Measurements from ENCODE around the gene RPL38. TPM values are rescaled to one million over a fixed set of nuclear protein-coding genes. Genes with fewer than 3 reads are reported as not detected.
"Not testable (repeated sequence)": the region's sequence is repeated elsewhere in the genome, so short reads cannot be mapped to it uniquely, and the experiment has no call there.

Gene RPL38
- total RNA-seq, 2 donors from 2014 or later: 531 to 611 TPM

DNA sequence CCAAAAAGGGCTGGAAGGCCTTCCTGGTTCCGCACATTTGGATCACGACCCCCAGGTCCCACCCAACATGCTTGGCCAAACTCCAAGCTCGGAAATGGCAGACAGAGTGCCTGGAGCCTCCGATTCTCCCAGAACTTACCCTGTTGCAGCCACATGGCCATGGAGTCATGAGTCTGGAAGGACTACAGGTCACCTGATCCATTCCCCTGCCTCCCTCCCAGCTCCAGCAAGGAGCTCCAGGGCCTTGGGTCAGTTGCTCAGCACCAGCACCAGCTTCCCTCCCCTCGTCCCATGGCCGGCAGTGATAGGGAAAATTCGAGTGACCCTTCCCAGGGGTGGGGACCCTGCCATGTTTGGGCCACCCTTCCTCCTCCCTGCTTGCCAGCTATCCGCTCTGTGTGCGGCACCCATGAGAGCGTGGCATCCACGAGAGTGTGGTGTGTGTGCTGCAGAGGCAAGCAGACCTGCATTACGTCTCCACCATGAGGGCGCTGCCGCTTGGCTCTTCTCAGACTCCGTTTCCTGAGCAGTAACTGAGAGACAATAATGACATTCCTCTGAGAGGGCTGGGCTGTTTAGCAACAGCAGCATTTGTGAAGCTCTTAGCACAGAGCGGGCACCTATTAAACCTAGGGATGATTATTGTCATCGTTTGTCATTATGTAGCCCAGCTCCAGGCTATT lies 21.3 kb upstream of the RPL38 start:
- WGBS: 78% methylated on average over 17 of the region's 17 CpGs
- no peaks in the 10 kb centered on the region for H3K36me3 ChIP-seq
- intact Hi-C loops (cut with DNase I): no loop called here
- no peak for DNase-seq (ENCODE audit: low spot score)
- H3K27ac ChIP-seq: no peak overlapping the region
- H3K27me3 ChIP-seq (replicated peaks; ENCODE audit: insufficient read depth): no peaks in the 10 kb centered on the region
- TF ChIP-seq POLR2AphosphoS5 (IDR thresholded peaks at IDR 0.05) (no peak), CTCF (IDR thresholded peaks at IDR 0.05) (no peak), POLR2A (IDR thresholded peaks at IDR 0.05) (no peak)
- H3K4me1 ChIP-seq (replicated peaks): no peaks in the 10 kb centered on the region
- H3K4me3 ChIP-seq: no peak overlapping the region
- H3K9me3 ChIP-seq: no peaks in the 10 kb centered on the region

DNA sequence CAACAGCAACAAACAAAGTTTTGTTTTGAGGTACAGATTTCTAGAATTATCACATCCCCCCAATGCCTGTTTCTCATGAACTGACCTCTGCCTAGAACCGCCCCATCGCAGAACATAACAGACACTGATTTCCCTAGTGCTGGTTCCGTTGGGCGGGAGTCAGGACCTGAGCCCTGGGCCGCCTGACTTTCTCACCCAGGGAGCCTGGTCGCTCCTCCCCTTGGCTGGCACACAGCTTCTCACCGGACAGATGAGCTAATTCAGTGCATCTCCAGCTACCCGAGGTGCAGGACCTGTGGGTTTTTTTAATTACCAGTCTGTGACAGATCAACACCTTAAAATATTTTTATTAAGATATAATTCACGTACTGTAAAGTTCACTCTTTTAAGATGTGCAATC lies 20.1 kb upstream of the RPL38 start:
- H3K36me3 ChIP-seq: no peaks in the 10 kb centered on the region
- no peak overlapping the region for H3K4me3 ChIP-seq
- intact Hi-C loops (cut with DNase I): no loop called here
- H3K27me3 ChIP-seq (replicated peaks; ENCODE audit: insufficient read depth): no peaks in the 10 kb centered on the region
- no peaks in the 10 kb centered on the region for H3K9me3 ChIP-seq
- TF ChIP-seq POLR2A (IDR thresholded peaks at IDR 0.05) (no peak), POLR2AphosphoS5 (IDR thresholded peaks at IDR 0.05) (no peak), CTCF (IDR thresholded peaks at IDR 0.05) (no peak)
- DNase-seq (ENCODE audit: low spot score): no peak
- 68% methylated on average over 9 of the region's 9 CpGs for WGBS
- H3K4me1 ChIP-seq (replicated peaks): no peaks in the 10 kb centered on the region
- no peak overlapping the region for H3K27ac ChIP-seq

DNA sequence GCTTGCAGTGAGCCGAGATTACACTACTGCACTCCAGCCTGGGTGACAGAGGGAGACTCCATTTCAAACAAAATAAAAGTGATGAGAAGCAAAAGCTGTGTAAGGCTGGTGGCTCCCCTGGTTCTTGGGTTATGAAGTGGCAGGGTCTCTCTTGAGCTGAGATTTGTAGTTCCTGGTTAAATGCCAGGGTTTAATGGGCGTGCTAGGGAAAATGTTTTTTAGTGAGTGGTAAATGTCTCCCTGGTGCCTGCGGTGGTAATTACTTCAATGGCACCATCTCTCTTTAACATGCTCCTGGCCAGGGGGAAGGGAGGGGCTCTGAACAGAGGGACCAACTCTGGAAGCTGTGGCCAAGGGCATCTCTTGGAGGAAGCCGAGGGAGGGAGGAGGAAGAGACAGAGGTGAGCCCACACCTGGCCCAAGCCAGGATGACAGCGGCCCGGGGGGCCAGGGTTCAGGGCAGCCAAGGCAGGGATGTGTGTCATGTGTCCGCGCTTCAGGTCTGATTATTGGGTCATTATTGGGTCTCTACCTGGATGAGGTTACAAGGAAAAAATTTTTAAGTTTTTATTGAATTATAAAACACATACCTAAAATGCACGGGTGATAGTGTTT lies 17.8 kb upstream of the RPL38 start:
- WGBS: 56% methylated on average over 9 of the region's 9 CpGs
- intact Hi-C loops (cut with DNase I): no loop called here
- no peak for TF ChIP-seq CTCF (IDR thresholded peaks at IDR 0.05)
- TF ChIP-seq POLR2A (IDR thresholded peaks at IDR 0.05): no peak
- TF ChIP-seq POLR2AphosphoS5 (IDR thresholded peaks at IDR 0.05): no peak
- Histone ChIP-seq H3K27me3 (replicated peaks; ENCODE audit: insufficient read depth) (no peaks in the 10 kb centered on the region), H3K27ac (no peak overlapping the region), H3K9me3 (no peaks in the 10 kb centered on the region), H3K36me3 (no peaks in the 10 kb centered on the region), H3K4me1 (replicated peaks) (no peaks in the 10 kb centered on the region), H3K4me3 (no peak overlapping the region)
- DNase-seq (ENCODE audit: low spot score): no peak

GRCh38 chr17:74186498-74186897 lies 17.0 kb upstream of the RPL38 start:
- Histone ChIP-seq H3K4me3 (no peak overlapping the region), H3K27ac (no peak overlapping the region), H3K27me3 (replicated peaks; ENCODE audit: insufficient read depth) (no peaks in the 10 kb centered on the region), H3K4me1 (replicated peaks) (no peaks in the 10 kb centered on the region), H3K36me3 (no peaks in the 10 kb centered on the region), H3K9me3 (no peaks in the 10 kb centered on the region)
- DNase-seq (ENCODE audit: low spot score): no peak
- WGBS: 95% methylated on average over 20 of the region's 20 CpGs
- TF ChIP-seq POLR2AphosphoS5 (IDR thresholded peaks at IDR 0.05) (no peak), CTCF (IDR thresholded peaks at IDR 0.05) (no peak), POLR2A (IDR thresholded peaks at IDR 0.05) (no peak)
- intact Hi-C loops (cut with DNase I): no loop called here

- Histone ChIP-seq H3K4me1 (replicated peaks) (no peaks in the 10 kb centered on the region), H3K9me3 (no peaks in the 10 kb centered on the region), H3K27me3 (replicated peaks; ENCODE audit: insufficient read depth) (no peaks in the 10 kb centered on the region), H3K27ac (no peak overlapping the region), H3K4me3 (no peak overlapping the region), H3K36me3 (no peaks in the 10 kb centered on the region)
- intact Hi-C loops (cut with DNase I): no loop called here
- no peak for TF ChIP-seq POLR2A (IDR thresholded peaks at IDR 0.05)
- DNase-seq (ENCODE audit: low spot score): no peak
- 38% methylated on average over 11 of the region's 11 CpGs for WGBS
Observed at GRCh38 chr17:74187761-74188160, 15.7 kb upstream of the RPL38 start.

- intact Hi-C loops (cut with DNase I): not testable (repeated sequence)
- 88% methylated on average over 4 of the region's 4 CpGs for WGBS
Observed at GRCh38 chr17:74188687-74189086, 14.8 kb upstream of the RPL38 start.

More at GRCh38 chr17:74188687-74189086, 14.8 kb upstream of the RPL38 start:
- not testable (repeated sequence) for H3K27me3 ChIP-seq (replicated peaks; ENCODE audit: insufficient read depth); H3K36me3 ChIP-seq; H3K4me3 ChIP-seq; H3K4me1 ChIP-seq (replicated peaks); DNase-seq (ENCODE audit: low spot score); H3K9me3 ChIP-seq; H3K27ac ChIP-seq

Data from prostate gland (tissue), 2 donors.